Vagina (tissue), 2 donors: ENCODE results near the gene MGLL. TPM values are rescaled to one million over a fixed set of nuclear protein-coding genes. Genes with fewer than 3 reads are reported as not detected.

Experiments
- DNase-seq, 2 donors: peaks; one replicate each; pipeline ENCODE4 v3.0.0-alpha.2; 2017; ENCODE audit errors: extremely low spot score in 2 of 2
- H3K27ac ChIP-seq: fragments of 200-600 bp; sonication (generic); one replicate; pipeline ENCODE4 v1.5.1; 2019
- H3K27me3 ChIP-seq: fragments of 200-600 bp; sonication (generic); one replicate; pipeline ENCODE4 v1.5.1; 2019
- H3K36me3 ChIP-seq, 2 donors: fragments of 200-600 bp; sonication (generic); one replicate each; pipeline ENCODE4 v1.5.1; 2017 to 2019
- H3K4me1 ChIP-seq: fragments of 200-600 bp; sonication (generic); one replicate; pipeline ENCODE4 v1.5.1; 2019
- H3K4me3 ChIP-seq, 2 donors: fragments of 200-600 bp; sonication (generic); 1 replicate in 1 of 2; 2 replicates in 1 of 2; pipeline ENCODE4 v1.5.1; 2016 to 2019
- H3K9me3 ChIP-seq: fragments of 200-600 bp; sonication (generic); one replicate; pipeline ENCODE4 v1.5.1; 2019
- CTCF ChIP-seq, 3 experiments: fragments of 450-650 bp in 2 of 3; fragments of 200-600 bp in 1 of 3; sonication (generic) in 1 of 3; IDR thresholded peaks; one replicate each; pipeline ENCODE4 v1.5.1; 2017 to 2019; ENCODE audit warnings: antibody characterized with exemption in 3 of 3, mild to moderate bottlenecking in 2 of 3, moderate library complexity in 2 of 3
- POLR2A ChIP-seq, 2 donors: fragments of 450-650 bp; IDR thresholded peaks; one replicate each; pipeline ENCODE4 v1.6.1; 2017; ENCODE audit warnings: antibody characterized with exemption in 2 of 2, mild to moderate bottlenecking in 2 of 2, moderate library complexity in 2 of 2
- POLR2AphosphoS5 ChIP-seq, 2 donors: sonication (generic); formaldehyde crosslinking; IDR thresholded peaks; one replicate each; pipeline ENCODE4 v1.9.0; 2017; ENCODE audit warnings: antibody characterized with exemption in 2 of 2, mild to moderate bottlenecking in 2 of 2, low read depth in 1 of 2; ENCODE audit not compliant: insufficient read depth in 1 of 2
- intact Hi-C: fragments of 100-400 bp; cut with DNase I; formaldehyde crosslinking; loops from one replicate; pipeline ENCODE4 v1.15.1; 2023
- total RNA-seq: library from RNA; depleted of rRNA; stranded (reverse); fragments of >200 nt; gene quantifications from one replicate; pipeline ENCODE4 v1.2.3, GENCODE V29; 2016

MGLL gene
- total RNA-seq, 1 donor from 2014 or later: 35.6 TPM

DNA sequence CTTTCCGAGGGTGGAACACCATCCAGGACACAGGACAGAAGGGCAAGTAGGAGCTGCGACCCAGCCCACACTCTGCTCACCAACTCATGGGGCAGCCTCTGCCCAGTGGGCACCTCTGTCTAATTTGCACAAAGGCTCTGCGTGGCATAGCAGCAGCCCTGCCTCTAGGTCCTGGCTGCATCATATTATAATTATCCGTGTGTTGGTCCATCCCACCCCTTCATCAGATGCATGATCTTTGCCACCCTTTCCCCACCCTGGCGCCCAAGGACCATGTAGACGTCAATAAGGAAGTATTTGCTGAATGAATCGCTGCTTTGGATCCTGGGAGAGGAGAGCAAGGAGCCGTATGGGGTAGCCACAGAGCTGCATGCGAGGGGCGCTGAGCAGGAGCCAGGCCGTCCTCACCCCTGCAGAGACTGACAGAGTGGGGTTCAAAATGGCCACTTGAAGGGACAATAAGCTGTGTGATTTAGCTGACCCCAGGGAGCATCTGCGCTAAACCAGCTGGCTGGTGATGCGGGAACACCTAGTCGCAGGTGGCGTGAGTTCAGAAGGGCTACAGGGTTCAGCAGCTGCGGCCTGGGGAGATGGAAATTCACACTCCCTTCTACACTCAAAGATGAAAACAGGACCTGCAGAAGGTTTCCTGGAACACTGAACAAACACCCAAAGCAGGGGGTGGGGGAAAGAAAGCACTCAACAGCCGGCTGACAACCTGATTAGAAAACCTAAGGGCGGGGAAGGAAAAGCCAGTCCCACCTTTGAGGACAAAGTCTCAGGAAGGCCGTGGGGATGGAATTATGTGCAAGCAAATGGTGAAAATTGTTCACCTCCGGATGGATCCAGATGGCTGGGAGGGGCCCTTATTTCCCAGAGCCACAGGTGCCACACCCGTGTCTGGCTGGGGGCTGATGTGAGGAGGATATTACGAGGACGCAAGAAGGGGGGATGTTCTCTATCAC lies 6.4 kb downstream of the MGLL start:
- Histone ChIP-seq H3K27me3 (no peaks in the 10 kb centered on the region), H3K4me1 (peaks cover 49% of the 10 kb centered on the region), H3K4me3 (no peak overlapping the region), H3K27ac (peak overlapping the region; percentile 22), H3K9me3 (no peaks in the 10 kb centered on the region), H3K36me3 (peaks cover 0 to 3% of the 10 kb centered on the region in 2 donors)
- intact Hi-C loops: no loop called here
- peak in 1 of 2 donors; percentile 70 for DNase-seq
- TF ChIP-seq POLR2A (IDR thresholded peaks at IDR 0.05) (no peak), CTCF (IDR thresholded peaks at IDR 0.05) (no peak), POLR2AphosphoS5 (IDR thresholded peaks at IDR 0.05; ENCODE audit: insufficient read depth in 1 of 2, low read depth in 1 of 2) (no peak)

DNA sequence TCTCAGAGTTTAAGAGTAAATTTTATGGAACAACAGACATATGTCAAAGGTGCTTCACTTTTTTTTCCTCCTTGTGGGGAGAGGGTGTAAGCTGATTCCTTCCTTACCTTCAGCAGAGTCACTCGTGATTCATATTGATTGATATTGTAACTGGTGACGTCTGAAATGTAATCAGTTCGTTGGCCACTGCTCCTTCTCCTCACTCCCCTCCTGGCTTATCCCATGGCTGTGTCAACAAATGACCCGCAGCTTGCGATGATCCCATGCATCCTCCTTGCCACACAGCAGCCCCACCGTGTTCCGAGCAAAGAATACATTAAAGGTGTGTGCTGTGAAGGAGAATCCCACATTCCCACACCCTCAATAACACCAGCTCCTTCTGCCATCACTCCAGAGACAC lies 7.3 kb downstream of the MGLL start:
- intact Hi-C loops: no loop called here
- no peak overlapping the region for H3K27ac ChIP-seq
- peaks cover 40% of the 10 kb centered on the region for H3K4me1 ChIP-seq
- peaks cover 0 to 3% of the 10 kb centered on the region in 2 donors for H3K36me3 ChIP-seq
- H3K4me3 ChIP-seq: no peak overlapping the region
- TF ChIP-seq CTCF (IDR thresholded peaks at IDR 0.05): no peak
- no peak for TF ChIP-seq POLR2AphosphoS5 (IDR thresholded peaks at IDR 0.05; ENCODE audit: insufficient read depth in 1 of 2, low read depth in 1 of 2)
- TF ChIP-seq POLR2A (IDR thresholded peaks at IDR 0.05): no peak
- no peaks in the 10 kb centered on the region for H3K9me3 ChIP-seq
- peak in 1 of 2 donors; percentile 67 for DNase-seq
- no peaks in the 10 kb centered on the region for H3K27me3 ChIP-seq

DNA sequence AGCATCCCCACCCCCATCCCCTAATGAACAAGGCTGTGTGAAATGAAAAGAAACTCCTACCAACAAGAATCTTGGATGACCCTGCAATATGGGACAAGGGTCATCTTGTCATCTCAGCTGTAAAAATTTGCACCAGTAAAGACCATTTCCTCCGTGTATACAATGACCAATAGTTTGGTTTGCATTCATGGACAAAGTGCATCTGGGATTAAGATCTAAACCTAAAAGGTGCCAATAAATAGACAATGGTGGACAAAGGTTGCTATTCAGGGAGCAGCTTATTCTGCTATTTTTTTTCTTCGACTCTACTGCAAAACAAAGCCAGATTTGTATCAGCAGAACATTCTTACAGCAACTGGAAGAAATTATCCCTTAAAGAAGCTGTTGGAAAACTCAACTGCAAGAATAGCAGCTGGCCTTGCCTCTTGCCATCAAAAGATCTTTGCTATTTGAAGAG lies 8.0 kb downstream of the MGLL start:
- Histone ChIP-seq H3K9me3 (no peaks in the 10 kb centered on the region), H3K27ac (no peak overlapping the region), H3K36me3 (peaks cover 0 to 6% of the 10 kb centered on the region in 2 donors), H3K4me3 (no peak overlapping the region), H3K4me1 (peaks cover 33% of the 10 kb centered on the region), H3K27me3 (no peaks in the 10 kb centered on the region)
- no peak for DNase-seq
- intact Hi-C loops: no loop called here
- TF ChIP-seq POLR2A (IDR thresholded peaks at IDR 0.05) (no peak), CTCF (IDR thresholded peaks at IDR 0.05) (no peak), POLR2AphosphoS5 (IDR thresholded peaks at IDR 0.05; ENCODE audit: insufficient read depth in 1 of 2, low read depth in 1 of 2) (no peak)

DNA sequence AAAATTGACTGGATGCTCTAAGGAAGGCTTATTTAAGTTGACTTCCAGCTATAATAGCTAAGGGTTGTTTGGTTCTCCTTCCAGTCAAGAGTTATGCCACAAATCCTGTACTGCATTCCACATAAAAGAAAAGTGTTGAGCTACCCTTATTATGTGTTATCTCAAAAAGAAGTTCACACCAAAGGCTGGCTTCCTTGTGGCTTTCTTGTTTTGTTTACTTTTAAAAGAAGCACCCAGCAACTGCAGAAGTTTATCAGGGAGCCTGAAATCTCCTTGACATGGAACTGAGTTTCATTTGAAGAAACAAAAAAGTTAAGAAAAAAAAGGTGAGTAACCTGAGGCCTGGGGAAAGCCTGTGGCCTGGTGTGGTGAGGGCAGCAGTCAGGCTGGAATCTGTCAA lies 10.2 kb downstream of the MGLL start:
- intact Hi-C loops: no loop called here
- TF ChIP-seq CTCF (IDR thresholded peaks at IDR 0.05) (no peak), POLR2A (IDR thresholded peaks at IDR 0.05) (no peak), POLR2AphosphoS5 (IDR thresholded peaks at IDR 0.05; ENCODE audit: insufficient read depth in 1 of 2, low read depth in 1 of 2) (no peak)
- no peaks in the 10 kb centered on the region for H3K9me3 ChIP-seq
- no peak overlapping the region for H3K27ac ChIP-seq
- DNase-seq: no peak
- H3K27me3 ChIP-seq: no peaks in the 10 kb centered on the region
- H3K4me3 ChIP-seq: no peak overlapping the region
- peaks cover 0 to 6% of the 10 kb centered on the region in 2 donors for H3K36me3 ChIP-seq
- H3K4me1 ChIP-seq: peaks cover 16% of the 10 kb centered on the region

DNA sequence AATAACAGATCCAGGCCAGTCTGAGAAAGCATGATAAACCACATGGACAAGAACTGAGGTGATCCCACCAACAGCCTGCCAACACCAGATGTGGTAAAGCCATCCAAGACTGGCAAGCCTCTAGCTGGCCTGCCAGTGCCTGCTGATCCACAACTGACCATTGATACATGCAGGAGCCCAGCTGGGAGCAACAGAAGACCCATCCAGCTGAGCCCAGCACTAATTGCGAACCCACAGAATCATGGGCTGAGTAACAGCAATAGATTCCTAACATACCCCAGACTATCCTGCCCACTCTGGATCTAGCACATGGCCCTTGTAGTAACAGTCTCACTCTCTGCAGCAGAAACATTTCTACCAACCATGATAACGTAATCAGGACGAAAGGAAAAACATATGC lies 10.6 kb downstream of the MGLL start:
- Histone ChIP-seq H3K36me3 (peaks cover 0 to 6% of the 10 kb centered on the region in 2 donors), H3K4me1 (peaks cover 12% of the 10 kb centered on the region), H3K27me3 (no peaks in the 10 kb centered on the region), H3K27ac (no peak overlapping the region), H3K4me3 (no peak overlapping the region), H3K9me3 (no peaks in the 10 kb centered on the region)
- intact Hi-C loops: no loop called here
- no peak for DNase-seq
- no peak for TF ChIP-seq CTCF (IDR thresholded peaks at IDR 0.05)
- TF ChIP-seq POLR2AphosphoS5 (IDR thresholded peaks at IDR 0.05; ENCODE audit: insufficient read depth in 1 of 2, low read depth in 1 of 2): no peak
- TF ChIP-seq POLR2A (IDR thresholded peaks at IDR 0.05): no peak
